Heart left ventricle (tissue), 13 donors: ENCODE results near the gene TNNT1.

Source experiments
- CTCF ChIP-seq, 12 donors: fragments of 200-600 bp; sonication (generic) in 4 of 12; IDR thresholded peaks; one replicate each; pipeline versions ENCODE4 v1.5.0 to v1.8.0; 2018 to 2022; ENCODE audit warnings: antibody characterized with exemption in 12 of 12, mild to moderate bottlenecking in 5 of 12
- POLR2A ChIP-seq, 2 donors: fragments of 450-650 bp; IDR thresholded peaks; one replicate each; pipeline ENCODE4 v1.6.1; 2017; ENCODE audit warnings: antibody characterized with exemption in 2 of 2, mild to moderate bottlenecking in 2 of 2, moderate library complexity in 2 of 2
- donor health status: ischemic (EF 13 %, LVEDD 7.1; RV severe dilation, severe dysfunction).
- donor health status: DM: no; HTN: yes; CAD: no.
- donor health status: DM: no; HTN: no; CAD: no.
- donor health status: ischemic (EF 25% LVEDD 6.9; RV normal size, moderate dysfunction).
- donor health status: ischemic (EF 25% LVEDD 5.7; RV mildly dilated, moderate dysfunction).
- donor health status: ischemic (EF 35%, LVEDD 5.7; RV mildly dilated, moderate dysfunction).
- donor health status: nonischemic (EF 11% LVEDD 7.7; RV severe dilation, severe dysfunction).
- donor health status: DM: yes; HTN: yes; CAD: no.
- donor health status: PGD.
- donor health status: ischemic (EF 29% LVEDD 5.4; RV normal size, mild dysfunction).
- donor health status: nonischemic (EF 23%, LVEDD 6.1; RV moderate dilation, normal function).

GRCh38 chr19:55114566-55115145 is 34.4 kb downstream of the TNNT1 start:
- no peak for TF ChIP-seq CTCF (IDR thresholded peaks at IDR 0.05)
- TF ChIP-seq POLR2A (IDR thresholded peaks at IDR 0.05), result no peak
